GM18873 (cell line): ENCODE measurements around the gene ANKRD44.
"Not testable (repeated sequence)": the region's sequence is repeated elsewhere in the genome, so short reads cannot be mapped to it uniquely, and the experiment has no call there.

Experiments used
- ATAC-seq: cut with Tn5 transposase; IDR thresholded peaks from one replicate; pipeline ENCODE4 v1.9.1; 2021; ENCODE audit warnings: mild to moderate bottlenecking, moderate library complexity, moderate number of reproducible peaks; ENCODE audit not compliant: unreplicated experiment, low FRiP score

ANKRD44 gene

DNA sequence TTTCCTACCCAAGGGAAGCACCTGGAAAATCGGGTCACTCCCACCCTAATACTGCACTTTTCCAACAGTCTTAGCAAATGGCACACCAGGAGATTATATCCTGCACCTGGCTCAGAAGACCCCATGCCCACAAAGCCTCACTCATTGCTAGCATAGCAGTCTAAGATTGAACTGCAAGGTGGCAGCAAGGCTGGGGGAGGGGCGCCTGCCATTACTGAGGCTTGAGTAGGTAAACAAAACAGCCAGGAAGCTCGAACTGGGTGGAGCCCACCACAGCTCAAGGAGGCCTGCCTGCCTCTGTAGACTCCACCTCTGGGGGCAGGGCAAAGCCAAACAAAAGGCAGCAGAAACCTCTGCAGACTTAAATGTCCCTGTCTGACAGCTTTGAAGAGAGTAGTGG, 248.0 kb downstream of the ANKRD44 start:
- ATAC-seq: not testable (repeated sequence)

DNA sequence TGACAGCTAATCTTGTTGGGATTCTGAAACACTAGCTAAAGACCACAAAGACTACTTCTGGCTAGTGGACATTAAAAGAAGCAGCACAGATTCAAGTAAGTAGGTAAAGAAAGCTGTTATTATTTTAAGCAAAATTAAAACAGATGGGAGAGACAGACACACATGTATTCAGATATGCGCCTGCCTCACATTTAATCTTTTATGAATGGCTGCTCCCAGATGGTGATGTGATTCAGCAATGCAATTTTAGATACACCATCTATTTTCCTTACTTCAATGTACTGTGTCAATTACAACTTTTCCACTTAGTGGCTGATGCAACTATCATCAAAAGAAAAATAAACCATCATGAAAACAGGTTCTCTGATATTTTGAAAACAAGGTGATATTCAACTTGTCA, 251.1 kb downstream of the ANKRD44 start:
- no peak for ATAC-seq

DNA sequence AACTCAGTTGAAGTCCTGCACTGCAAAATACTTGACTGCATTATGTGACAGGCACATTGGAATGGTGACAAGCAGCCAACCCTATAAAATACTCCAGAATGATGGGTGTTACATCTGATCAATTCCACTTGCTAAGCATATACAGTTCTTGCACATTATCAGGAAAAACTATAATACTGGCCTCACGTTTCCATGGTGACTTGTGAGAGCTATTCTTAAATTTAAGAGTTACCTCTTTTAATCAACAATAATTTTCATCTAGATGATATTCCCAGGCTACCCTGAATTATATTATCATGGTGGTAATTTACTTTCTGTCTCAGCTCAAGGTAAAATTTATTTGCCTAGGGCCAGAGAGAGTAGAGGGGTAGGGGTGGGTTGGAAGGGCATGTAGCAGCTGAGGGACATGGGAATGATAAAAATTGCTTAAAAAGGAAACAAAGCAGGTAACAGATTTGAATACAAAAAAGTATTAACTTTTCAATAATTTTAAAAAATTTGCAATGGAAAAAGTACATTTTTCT, 251.7 kb downstream of the ANKRD44 start:
- ATAC-seq: no peak

DNA sequence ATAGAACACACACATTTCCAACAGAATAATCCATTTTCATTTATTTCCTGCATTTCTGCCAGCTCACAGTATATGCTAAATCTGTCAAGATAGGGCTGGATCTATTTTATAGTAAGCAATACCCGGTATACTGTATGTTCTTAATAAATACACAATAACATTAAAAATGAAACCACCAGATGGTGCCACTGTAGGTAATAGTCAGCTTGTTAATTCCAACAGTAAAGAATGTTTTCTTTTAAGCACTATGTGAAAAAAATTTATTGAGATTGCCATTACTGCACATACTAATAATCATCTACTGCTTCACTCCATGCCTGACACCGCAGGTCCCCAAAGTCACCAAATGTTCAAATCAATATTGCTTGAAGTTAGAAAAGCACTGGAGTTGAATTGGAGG, 252.6 kb downstream of the ANKRD44 start:
- ATAC-seq: no peak

DNA sequence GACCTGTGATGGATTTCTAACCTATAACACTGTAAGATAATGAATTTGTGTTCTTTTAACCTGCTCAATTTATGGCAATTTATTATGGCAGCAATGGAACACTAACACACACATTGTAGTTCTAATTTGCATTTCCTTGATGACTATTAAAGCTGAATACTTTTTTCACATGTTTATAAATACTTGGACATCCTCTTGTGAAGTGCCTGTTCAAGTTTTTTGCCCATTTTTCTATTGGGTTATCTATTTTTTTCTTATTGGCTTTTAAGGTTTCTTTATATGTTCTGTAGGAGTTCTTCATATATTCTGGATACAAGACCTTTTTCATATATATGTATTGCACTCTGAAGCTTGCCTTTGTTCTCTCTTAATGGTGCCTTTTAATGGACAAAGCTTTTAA, 255.5 kb downstream of the ANKRD44 start:
- no peak for ATAC-seq

DNA sequence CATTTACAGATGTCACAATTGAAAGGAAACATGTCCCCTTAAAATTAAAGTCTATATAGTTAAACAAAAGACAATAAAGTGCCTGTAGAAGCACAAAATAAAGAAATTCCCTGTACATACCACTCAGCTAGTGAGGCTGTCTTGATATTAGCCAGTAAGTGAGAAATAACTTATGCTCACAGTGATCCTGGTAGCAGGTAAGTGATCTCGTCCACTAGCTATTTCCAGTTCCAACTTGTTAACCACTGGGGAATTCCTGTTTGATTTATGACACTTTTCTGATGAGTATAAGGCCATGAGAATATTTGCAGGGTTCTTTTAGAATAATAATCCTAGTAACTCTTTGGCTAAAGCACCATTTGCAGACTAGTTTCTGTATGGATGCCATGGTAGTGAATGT, 256.1 kb downstream of the ANKRD44 start:
- ATAC-seq: no peak

DNA sequence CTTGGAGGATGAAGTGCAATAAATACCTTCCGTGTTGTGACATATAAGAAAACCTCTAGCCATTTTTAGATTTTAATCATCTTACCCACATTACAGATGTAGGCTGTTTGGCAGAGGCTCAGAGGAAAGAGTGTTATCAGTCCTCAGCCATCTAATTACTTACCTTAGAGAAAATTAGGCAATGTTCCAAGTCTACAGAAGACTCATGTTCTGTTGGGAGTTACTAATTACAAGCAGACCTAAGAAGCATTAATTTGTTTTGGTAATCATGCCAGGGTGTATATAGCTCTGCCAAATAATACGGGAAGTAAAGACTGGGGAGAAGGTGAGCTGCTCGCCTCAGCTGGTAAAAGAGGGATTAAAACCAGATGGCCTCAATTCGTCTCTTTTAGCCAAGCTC, 258.2 kb downstream of the ANKRD44 start:
- no peak for ATAC-seq

DNA sequence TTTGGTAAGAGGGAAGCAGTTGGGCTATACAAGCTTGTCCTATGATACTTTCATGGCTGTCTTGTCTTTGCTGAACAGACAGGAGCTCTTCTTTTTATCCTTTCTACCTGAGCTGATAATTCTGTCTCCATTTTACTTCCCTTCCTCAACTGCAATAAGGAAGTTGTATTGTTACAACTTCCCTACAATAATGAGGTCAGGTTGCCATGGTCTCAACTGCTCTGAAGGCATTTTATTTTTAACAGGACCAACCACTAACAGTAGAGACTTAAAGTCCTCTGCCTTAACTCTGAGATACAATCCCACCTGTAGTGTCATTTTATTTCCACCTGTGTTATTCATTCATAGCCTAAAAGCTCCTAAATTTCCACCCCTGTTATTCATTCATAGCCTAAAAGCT, 265.5 kb downstream of the ANKRD44 start:
- no peak for ATAC-seq

DNA sequence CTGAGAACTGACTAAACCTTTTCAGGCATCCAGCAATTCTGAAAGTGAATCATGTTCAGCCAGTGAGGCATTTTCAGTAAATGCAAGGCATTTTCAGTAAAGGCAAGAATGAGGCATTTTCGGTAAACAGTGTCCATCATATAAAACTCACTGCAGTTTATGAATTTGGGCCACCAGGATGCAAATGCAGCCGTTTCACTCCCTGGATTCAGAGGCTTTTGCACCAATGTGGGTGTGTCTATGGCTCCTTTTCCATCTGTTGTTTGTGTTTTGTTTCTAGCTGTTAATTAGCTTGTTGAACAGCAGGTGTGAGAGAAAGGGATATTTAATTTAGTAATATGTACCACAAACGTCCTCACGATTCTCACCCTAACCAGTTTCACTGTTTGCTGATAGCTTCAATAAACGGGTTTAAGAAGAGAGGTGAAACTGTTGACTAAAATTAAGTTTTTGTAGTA, 267.8 kb downstream of the ANKRD44 start:
- peak; percentile 75 for ATAC-seq

DNA sequence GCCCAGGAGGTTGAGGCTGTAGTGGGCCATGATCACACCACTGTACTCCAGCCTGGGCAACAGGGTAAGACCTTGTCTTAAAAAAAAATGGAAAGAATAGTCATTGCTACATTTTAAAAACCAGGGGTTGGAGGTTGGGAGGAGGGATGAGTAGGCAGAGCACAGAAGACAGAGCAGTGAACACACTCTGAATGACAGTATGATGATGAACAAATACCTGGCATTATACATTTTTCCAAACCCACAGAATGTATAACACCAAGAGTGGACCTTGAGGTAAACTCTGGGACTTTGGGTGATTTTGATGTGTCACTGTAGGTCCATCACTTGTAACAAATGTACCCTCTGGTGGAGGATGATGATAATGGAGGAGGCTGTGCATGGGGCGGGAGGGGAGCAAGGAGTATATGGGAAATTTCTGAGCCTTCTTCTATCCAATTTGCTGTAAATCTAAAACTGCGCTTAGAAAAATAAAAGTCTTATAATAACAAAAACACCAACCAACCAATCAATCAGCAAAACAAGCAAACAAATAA, 272.6 kb downstream of the ANKRD44 start:
- ATAC-seq: no peak

DNA sequence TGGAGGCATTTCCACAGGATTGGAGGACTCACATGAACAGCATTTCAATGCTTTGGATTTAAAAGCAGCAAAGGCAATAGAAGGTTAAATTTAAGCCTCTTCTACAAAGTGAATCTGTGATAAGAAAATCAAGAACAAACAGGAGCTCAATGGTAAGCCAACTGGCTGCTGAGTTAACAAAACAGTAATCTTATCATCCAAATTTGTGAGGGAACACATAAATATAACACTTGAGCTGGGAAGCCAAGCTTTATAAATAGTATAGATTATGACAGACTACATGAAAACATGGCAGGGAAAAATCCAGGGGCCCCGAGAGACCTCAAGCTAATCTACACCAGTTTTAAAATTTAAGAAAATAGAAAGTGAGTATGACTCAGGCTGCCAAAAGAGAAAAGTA, 275.6 kb downstream of the ANKRD44 start:
- no peak for ATAC-seq

DNA sequence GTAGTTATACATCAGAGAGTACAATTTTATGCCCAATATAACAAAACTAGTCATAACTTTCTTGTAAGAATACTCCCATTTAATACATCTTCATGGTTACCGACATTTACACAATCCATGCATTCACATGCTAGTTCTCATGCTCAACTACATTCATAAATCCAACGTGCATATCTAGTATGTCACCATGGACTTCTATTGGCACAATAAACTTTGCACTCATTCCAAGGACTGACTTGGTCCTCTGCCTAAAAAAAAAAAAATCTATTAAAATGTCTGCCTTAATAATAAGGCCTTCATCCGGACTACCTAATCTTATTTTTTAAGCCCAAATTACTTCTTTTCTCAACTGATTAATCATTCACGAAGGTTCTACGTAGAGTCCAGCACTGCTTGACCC, 276.3 kb downstream of the ANKRD44 start:
- ATAC-seq: no peak

DNA sequence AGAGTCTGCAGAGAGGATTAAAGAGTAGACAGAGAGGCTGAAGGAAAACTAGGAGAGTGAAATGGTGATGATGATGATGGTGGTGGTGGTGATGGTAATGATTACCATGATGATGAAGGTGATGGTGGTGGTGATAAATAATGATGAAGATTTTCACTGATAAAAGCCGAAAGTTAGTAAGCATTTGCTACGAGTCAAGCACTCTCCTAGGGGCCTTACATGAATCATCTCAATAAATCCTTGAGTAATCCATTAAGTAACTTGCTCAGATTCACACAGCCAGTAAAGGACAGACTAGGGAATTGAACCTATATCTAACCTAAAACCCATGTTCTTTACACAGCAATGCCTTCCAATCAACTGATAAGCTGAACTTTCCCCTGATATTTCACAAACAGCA, 277.4 kb downstream of the ANKRD44 start:
- ATAC-seq: no peak

DNA sequence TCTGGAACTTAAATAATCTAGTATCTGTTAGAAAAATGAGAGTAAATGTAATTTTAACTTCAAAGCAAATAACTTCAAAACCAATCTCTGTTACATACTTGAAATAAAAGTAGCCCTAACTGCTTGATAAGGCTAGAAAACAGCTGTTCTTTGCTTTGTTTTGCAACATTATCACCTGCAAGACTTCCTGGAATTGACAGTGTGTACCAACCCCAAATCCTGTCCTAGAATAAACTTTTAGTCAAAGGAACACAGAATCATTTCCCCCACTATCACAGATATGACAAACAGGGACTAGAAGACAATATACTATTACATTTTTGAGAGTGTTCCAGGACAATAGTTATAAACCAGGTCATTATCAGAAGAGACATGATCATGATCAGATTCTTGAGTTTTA, 278.8 kb downstream of the ANKRD44 start:
- ATAC-seq: no peak

DNA sequence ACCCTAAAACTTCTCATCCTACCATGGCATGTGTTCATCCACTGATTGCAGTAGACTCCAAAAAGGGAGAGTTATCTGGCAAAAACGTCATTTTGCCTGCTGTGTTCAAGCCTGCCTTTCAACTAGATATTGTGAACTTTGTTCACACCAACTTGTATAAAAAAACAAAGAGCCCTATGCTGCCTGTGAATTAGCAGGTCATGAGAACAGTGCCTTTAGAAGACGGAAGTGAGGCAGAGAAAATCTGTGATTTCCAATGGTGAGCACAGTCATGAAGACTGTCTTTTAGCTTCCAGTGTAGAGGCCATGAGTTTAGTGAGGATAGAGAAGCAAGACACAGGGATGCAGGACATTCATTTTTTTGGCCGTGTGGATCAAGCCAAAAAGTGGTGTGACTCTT, 280.5 kb downstream of the ANKRD44 start:
- ATAC-seq: no peak

DNA sequence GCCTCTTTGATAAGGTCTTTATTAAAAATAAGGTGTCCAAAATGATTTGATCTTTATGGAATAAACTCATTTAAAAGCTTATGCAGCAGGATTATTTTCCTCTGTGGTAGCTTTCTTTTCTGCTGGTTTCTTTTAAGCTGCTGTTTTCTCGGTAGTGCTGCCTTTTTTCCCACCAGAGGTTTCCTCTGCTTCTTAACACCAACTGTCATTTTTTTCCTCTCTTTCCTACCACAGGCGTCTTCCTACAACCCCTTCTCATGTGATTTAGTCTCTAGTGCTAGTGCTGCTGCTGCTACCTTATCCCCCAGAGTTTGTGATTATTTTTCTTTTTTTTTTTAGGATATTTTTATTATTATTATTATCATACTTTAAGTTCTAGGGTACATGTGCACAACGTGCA, 281.9 kb downstream of the ANKRD44 start:
- no peak for ATAC-seq

DNA sequence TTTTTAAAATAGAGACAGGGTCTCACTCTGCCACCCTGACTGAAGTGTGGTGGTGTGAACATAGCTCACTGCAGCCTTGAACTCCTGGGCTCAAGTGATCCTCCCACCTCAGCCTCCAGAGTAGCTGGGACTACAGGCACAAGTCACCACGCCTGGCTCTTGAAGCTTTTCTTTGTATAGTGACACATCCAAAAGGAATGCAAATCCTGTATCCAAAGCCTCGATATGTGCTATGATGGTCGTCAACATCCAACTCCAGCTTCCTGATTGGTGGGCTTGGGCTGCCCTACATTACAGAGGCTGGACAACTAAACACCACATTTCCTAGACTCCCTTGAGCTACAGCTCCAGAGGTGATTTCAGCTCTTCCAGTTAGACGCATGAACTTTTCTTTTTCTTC, 282.4 kb downstream of the ANKRD44 start:
- ATAC-seq: no peak

DNA sequence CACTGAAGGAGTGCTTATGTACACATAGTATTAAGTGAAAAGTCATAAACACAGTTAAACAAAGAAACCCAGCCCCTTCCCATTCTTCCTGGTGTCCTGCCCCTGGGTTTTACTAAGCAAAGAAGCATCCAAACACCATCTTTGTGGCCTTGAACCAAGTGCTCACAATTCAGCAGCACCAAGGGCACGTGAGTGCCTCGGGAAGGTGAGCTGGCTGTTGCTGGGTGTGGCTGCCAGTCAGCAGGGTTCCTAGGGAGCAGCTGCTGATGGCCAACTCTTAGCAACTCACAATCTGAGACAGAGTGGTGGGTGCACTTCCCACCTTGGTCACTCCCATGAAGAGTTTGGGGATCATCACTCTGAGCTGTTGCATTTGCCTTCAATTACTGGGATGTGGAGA, 286.4 kb downstream of the ANKRD44 start:
- ATAC-seq: no peak

DNA sequence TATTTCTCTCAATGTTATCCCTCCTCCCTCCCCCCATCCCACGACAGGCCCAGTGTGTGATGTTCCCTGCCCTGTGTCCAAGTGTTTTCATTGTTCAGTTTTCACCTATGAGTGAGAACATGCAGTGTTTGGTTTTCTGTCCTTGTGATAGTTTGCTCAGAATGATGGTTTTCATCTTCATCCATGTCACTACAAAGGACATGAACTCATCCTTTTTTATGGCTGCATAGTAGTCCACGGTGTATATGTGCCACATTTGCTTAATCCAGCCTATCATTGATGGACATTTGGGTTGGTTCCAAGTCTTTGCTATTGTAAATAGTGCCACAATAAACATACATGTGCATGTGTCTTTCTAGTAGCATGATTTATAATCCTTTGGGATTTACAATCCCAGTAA, 289.7 kb downstream of the ANKRD44 start:
- not testable (repeated sequence) for ATAC-seq

DNA sequence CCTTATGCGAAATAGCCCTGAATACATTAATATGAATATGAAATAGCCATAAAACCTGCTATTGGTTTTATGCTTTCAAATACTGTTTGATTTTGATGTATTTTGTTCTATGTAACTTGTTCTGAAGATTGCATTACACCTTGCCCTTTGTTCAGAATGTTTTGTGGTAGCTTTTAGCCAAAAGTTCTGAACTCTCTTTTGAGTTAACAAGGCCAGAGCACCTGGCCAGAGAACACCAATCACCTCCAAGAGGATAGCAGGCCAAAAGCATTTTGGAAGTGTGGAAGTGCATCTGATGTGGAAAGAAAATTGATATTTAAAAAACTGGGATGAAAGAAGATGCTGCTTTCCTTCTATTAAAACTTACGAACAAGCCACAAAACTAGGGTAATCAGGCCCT, 297.5 kb downstream of the ANKRD44 start:
- ATAC-seq: no peak

DNA sequence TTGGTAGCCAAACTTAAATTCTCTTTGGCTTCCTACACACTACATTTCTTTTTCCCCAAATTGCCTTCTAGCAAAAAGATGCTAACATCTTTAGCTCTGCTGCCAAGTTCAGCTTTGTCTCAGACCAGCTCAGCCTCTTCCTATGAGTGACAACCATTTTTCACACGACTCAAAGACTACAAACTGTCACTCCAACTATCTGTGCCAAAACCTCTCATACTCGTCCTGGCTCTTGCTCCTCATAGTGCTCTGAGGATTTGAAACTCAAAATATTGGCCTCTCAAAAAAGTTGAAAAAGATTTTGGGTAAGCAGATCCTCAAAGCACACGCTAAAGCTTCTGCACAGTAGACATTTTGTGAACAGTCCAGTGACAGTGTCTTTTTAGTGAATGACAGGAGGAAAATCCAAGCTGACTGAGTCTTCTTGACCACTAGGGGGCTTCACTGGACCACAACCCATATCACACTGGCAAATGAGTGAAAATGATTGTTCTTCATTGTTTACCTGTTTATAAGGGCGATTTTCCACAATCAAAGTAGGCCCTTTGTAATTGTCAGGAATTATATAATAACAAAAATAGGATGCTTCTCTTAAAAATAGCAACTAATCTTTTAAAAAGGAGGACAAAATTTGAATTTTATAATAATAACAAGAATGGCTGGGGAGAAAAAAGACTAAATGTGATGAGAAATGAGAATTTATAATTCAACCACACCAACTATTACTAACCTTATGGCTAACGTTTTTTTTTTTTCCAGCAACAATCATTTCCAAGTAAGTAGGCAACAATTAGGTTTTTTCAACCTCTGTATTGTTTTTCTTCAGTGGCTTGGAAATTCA, 298.6 kb downstream of the ANKRD44 start:
- ATAC-seq: no peak

DNA sequence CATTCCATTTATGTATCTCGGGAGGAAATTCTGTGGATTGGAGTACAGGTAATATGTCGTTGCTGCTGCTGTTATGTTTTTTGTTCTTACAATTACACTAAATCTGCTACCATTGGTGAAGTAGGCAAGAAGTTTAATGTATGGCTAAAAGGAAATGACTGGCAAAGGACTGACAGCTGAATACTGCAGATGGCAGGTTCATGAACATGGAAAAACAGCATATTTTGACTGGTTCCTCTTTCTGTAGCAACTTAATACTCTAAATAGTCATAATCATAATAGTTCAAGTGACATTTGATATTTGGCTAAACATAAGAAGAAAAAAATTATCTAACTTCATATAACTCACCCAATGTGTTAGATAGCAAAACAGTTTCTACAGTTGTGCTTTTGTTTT, 299.6 kb downstream of the ANKRD44 start:
- no peak for ATAC-seq
